K562 (cell line): Measurements from ENCODE around the gene PCDH18.

Experiments
- ATF1 ChIP-seq, 2 experiments: fragments of 450-650 bp in 1 of 2; IDR thresholded peaks; 2 replicates each; pipeline ENCODE4 v1.6.1; 2016; ENCODE audit warnings: missing compliant biosample characterization in 1 of 2, missing genetic modification characterization in 1 of 2
- CREBBP ChIP-seq: IDR thresholded peaks from one replicate; pipeline ENCODE4 v1.6.1; 2012; ENCODE audit warnings: low read depth, mild to moderate bottlenecking, control low read depth, inconsistent platforms, low read length
- CTCF ChIP-seq, 3 experiments: IDR thresholded peaks in 2 of 3; conservative IDR thresholded peaks in 1 of 3; 2 replicates each; pipeline ENCODE4 v1.5.1; 2011 to 2012; ENCODE audit warnings: low read length in 3 of 3, mild to moderate bottlenecking in 3 of 3, control low read depth in 2 of 3, improper control_type of control experiment in 1 of 3, inconsistent platforms in 1 of 3, low read depth in 1 of 3, mixed read lengths in 1 of 3, moderate library complexity in 1 of 3; ENCODE audit not compliant: insufficient read depth in 2 of 3
- FOXP1 ChIP-seq: sonication (generic); formaldehyde crosslinking; IDR thresholded peaks from 2 replicates; pipeline ENCODE4 v1.8.0; 2022; ENCODE audit warnings: mild to moderate bottlenecking, missing genetic modification reagents
- MECOM ChIP-seq: fragments of 250-450 bp; sonication (Bioruptor Pico); IDR thresholded peaks from 2 replicates; pipeline ENCODE4 v1.8.0; 2022; ENCODE audit warnings: inconsistent platforms
- MXI1 ChIP-seq: IDR thresholded peaks from 2 replicates; pipeline ENCODE4 v1.6.1; 2011; ENCODE audit warnings: low read depth, mild to moderate bottlenecking, improper control_type of control experiment, low read length
- POLR2AphosphoS5 ChIP-seq: IDR thresholded peaks from 2 replicates; pipeline ENCODE4 v1.6.1; 2011; ENCODE audit warnings: mild to moderate bottlenecking, low read depth, low read length, moderate library complexity; ENCODE audit not compliant: control insufficient read depth, insufficient read depth
- SRSF1 ChIP-seq: fragments of 200-400 bp; formaldehyde crosslinking; IDR thresholded peaks from 2 replicates; pipeline ENCODE4 v1.6.1; 2017; ENCODE audit warnings: mild to moderate bottlenecking, low read depth, low read length, moderate library complexity

- TF ChIP-seq FOXP1 (no peak), CREBBP (no peak), MECOM (no peak), ATF1 (CRISPR knock-in tag; IDR thresholded peaks at IDR 0.05) (no peak), ATF1 (tag; IDR thresholded peaks at IDR 0.05) (no peak), CTCF (IDR thresholded peaks at IDR 0.05 in 2 of 3, conservative IDR thresholded peaks at IDR 0.05 in 1 of 3; ENCODE audit: insufficient read depth in 2 of 3, low read depth in 1 of 3, low read length in 3 of 3) (no peak), MXI1 (no peak), SRSF1 (no peak), POLR2AphosphoS5 (no peak)
These were observed at the start of gene PCDH18 for GRCh38 chr4:137531986-137532868.
